GM04504 (cell line): ENCODE results near the gene CCK.
A peak's percentile ranks its signal among the peaks of the same experiment; 100 is the strongest.
"Not testable (repeated sequence)": the region's sequence is repeated elsewhere in the genome, so short reads cannot be mapped to it uniquely, and the experiment has no call there.

Source experiments
- DNase-seq: peaks from one replicate; pipeline ENCODE4 v3.0.0-alpha.2; 2012; ENCODE audit warnings: low read depth

The CCK gene

GRCh38 chr3:42266085-42266484 is at the start of gene CCK:
TSS of gene CCK (minus strand) at chr3:42266185. CDS start at chr3:42263630, 2,555 bp downstream.
- DNase-seq = no peak

GRCh38 chr3:42314411-42314810 is 48.4 kb upstream of the CCK start:
- no peak for DNase-seq

GRCh38 chr3:42308651-42309050 is 42.7 kb upstream of the CCK start:
- DNase-seq = no peak

- no peak for DNase-seq
Observed at GRCh38 chr3:42306499-42306898, 40.5 kb upstream of the CCK start.

- DNase-seq = no peak
Observed at GRCh38 chr3:42302924-42303634, 37.1 kb upstream of the CCK start.

- DNase-seq = no peak
Observed at GRCh38 chr3:42301446-42302175, 35.6 kb upstream of the CCK start.

- DNase-seq = no peak
Observed at GRCh38 chr3:42300778-42301177, 34.8 kb upstream of the CCK start.

GRCh38 chr3:42300013-42300412 is 34.0 kb upstream of the CCK start:
- DNase-seq = peak; percentile 5

- no peak for DNase-seq
Observed at GRCh38 chr3:42298259-42298658, 32.3 kb upstream of the CCK start.

- DNase-seq = no peak
Observed at GRCh38 chr3:42292009-42292408, 26.0 kb upstream of the CCK start.

- no peak for DNase-seq
Observed at GRCh38 chr3:42290966-42291714, 25.2 kb upstream of the CCK start.

GRCh38 chr3:42289026-42289425 is 23.0 kb upstream of the CCK start:
- no peak for DNase-seq

- no peak for DNase-seq
Observed at GRCh38 chr3:42288385-42288784, 22.4 kb upstream of the CCK start.

- DNase-seq = not testable (repeated sequence)
Observed at GRCh38 chr3:42287423-42287822, 21.4 kb upstream of the CCK start.

- DNase-seq = no peak
Observed at GRCh38 chr3:42277676-42278075, 11.7 kb upstream of the CCK start.

- no peak for DNase-seq
Observed at GRCh38 chr3:42276141-42277132, 10.5 kb upstream of the CCK start.

GRCh38 chr3:42275217-42275616 is 9.2 kb upstream of the CCK start:
- no peak for DNase-seq

- no peak for DNase-seq
Observed at GRCh38 chr3:42274266-42274665, 8.3 kb upstream of the CCK start.

GRCh38 chr3:42273361-42273760 is 7.4 kb upstream of the CCK start:
- no peak for DNase-seq

GRCh38 chr3:42271786-42272185 is 5.8 kb upstream of the CCK start:
- no peak for DNase-seq

- DNase-seq = no peak
Observed at GRCh38 chr3:42270561-42270960, 4.6 kb upstream of the CCK start.

GRCh38 chr3:42269647-42270046 is 3.7 kb upstream of the CCK start:
- no peak for DNase-seq
